Measurements from ENCODE around the gene ZNF682.
"Not testable (repeated sequence)": the region's sequence is repeated elsewhere in the genome, so short reads cannot be mapped to it uniquely, and the experiment has no call there.

Gene ZNF682

GRCh38 chr19:19966862-19967261 is 72.4 kb downstream of the ZNF682 start:
- DNase-seq: no peak

- not testable (repeated sequence) for DNase-seq
These were observed 73.2 kb downstream of the ZNF682 start for GRCh38 chr19:19966126-19966525.

- DNase-seq: no peak
These were observed 74.9 kb downstream of the ZNF682 start for GRCh38 chr19:19964416-19964815.

- peak; percentile 62 to 64 for DNase-seq
These were observed 80.0 kb downstream of the ZNF682 start for GRCh38 chr19:19959151-19959799.

GRCh38 chr19:19957766-19958165 is 81.5 kb downstream of the ZNF682 start:
- DNase-seq: not testable (repeated sequence)

- DNase-seq: no peak
These were observed 82.8 kb downstream of the ZNF682 start for GRCh38 chr19:19956434-19957075.

GRCh38 chr19:19955208-19955607 is 84.1 kb downstream of the ZNF682 start:
- no peak for DNase-seq
